Keratinocyte (primary cell): ENCODE data around the gene DBNDD2. TPM values are rescaled to one million over a fixed set of nuclear protein-coding genes. Genes with fewer than 3 reads are reported as not detected.

ENCODE experiments used
- DNase-seq: peaks from one replicate; pipeline ENCODE4 v3.0.0-alpha.2; 2011; ENCODE audit warnings: low read depth, missing footprints, low spot score
- FAIRE-seq: peaks from 2 replicates; lab custom pipeline; 2011; peaks lifted over from hg19 to GRCh38; lab: Jason Lieb, UNC
- H2AFZ ChIP-seq: 2 replicates; pipeline ENCODE4 v1.6.0; 2012; ENCODE audit warnings: low read length, control low read depth, inconsistent platforms; ENCODE audit not compliant: control insufficient read depth
- H3K27ac ChIP-seq: 2 replicates; pipeline ENCODE4 v1.5.1; 2011; ENCODE audit warnings: low read length; ENCODE audit not compliant: control insufficient read depth, insufficient read depth
- H3K27me3 ChIP-seq: 3 replicates; pipeline ENCODE4 v1.6.0; 2011; ENCODE audit warnings: low read length; ENCODE audit not compliant: control insufficient read depth, insufficient read depth; ENCODE audit errors: extremely low read depth
- H3K36me3 ChIP-seq, 2 experiments: 2 replicates in 1 of 2; 3 replicates in 1 of 2; pipeline ENCODE4 v1.5.1; 2011; ENCODE audit warnings: low read length in 2 of 2, mild to moderate bottlenecking in 1 of 2; ENCODE audit not compliant: control insufficient read depth in 2 of 2, insufficient read depth in 2 of 2; ENCODE audit errors: extremely low read depth in 1 of 2
- H3K4me1 ChIP-seq: 3 replicates; pipeline ENCODE4 v1.5.1; 2011; ENCODE audit warnings: low read length; ENCODE audit not compliant: control insufficient read depth, insufficient read depth; ENCODE audit errors: extremely low read depth
- H3K4me2 ChIP-seq: 3 replicates; pipeline ENCODE4 v1.6.0; 2011; ENCODE audit warnings: low read depth, low read length; ENCODE audit not compliant: control insufficient read depth, insufficient read depth; ENCODE audit errors: extremely low read depth
- H3K4me3 ChIP-seq, 3 experiments: fragments of 200-600 bp in 1 of 3; sonication (generic) in 1 of 3; 2 replicates in 2 of 3; 3 replicates in 1 of 3; pipeline ENCODE4 v1.5.1; 2011 to 2016; ENCODE audit warnings: low read length in 3 of 3, mild to moderate bottlenecking in 3 of 3, control low read depth in 2 of 3, inconsistent platforms in 1 of 3, low read depth in 1 of 3, mixed read lengths in 1 of 3, mixed run types in 1 of 3, moderate library complexity in 1 of 3; ENCODE audit not compliant: control insufficient read depth in 2 of 3, insufficient read depth in 2 of 3; ENCODE audit errors: extremely low read depth in 1 of 3
- H3K79me2 ChIP-seq: 2 replicates; pipeline ENCODE4 v1.6.0; 2012; ENCODE audit warnings: low read length; ENCODE audit not compliant: control insufficient read depth, insufficient read depth
- H3K9ac ChIP-seq: 3 replicates; pipeline ENCODE4 v1.6.0; 2011; ENCODE audit warnings: low read length; ENCODE audit not compliant: control insufficient read depth, insufficient read depth; ENCODE audit errors: extremely low read depth
- H3K9me1 ChIP-seq: 3 replicates; pipeline ENCODE4 v1.6.0; 2011; ENCODE audit warnings: low read length; ENCODE audit not compliant: control insufficient read depth, insufficient read depth; ENCODE audit errors: extremely low read depth
- H3K9me3 ChIP-seq: 2 replicates; pipeline ENCODE4 v1.5.1; 2012; ENCODE audit warnings: low read depth, low read length; ENCODE audit not compliant: control insufficient read depth
- H4K20me1 ChIP-seq: 3 replicates; pipeline ENCODE4 v1.6.0; 2011; ENCODE audit warnings: low read length; ENCODE audit not compliant: control insufficient read depth, insufficient read depth; ENCODE audit errors: extremely low read depth
- EZH2 ChIP-seq: IDR thresholded peaks from one replicate; pipeline ENCODE4 v1.6.1; 2012; ENCODE audit warnings: inconsistent platforms, mild to moderate bottlenecking, low read length, moderate library complexity
- dilution Hi-C: fragments of 300-500 bp; cut with MboI; formaldehyde crosslinking; loops from one replicate; pipeline ENCODE4 v1.7.0; 2020; ENCODE audit warnings: low sequenced_read_pairs; ENCODE audit not compliant: extremely low pct_ligation_motif_present
- polyA plus RNA-seq, 5 experiments: library from polyadenylated mRNA; depleted of rRNA in 3 of 5; stranded (reverse) in 3 of 5; stranded (forward) in 1 of 5; unstranded in 1 of 5; fragments of >200 nt; gene quantifications; 1 replicate in 1 of 5; 2 replicates in 3 of 5; 3 replicates in 1 of 5; pipeline versions ENCODE4 v1.2.1 to v1.2.3, GENCODE V29; 2011 to 2012; ENCODE audit warnings: missing spikeins in 2 of 5, low read depth in 1 of 5, low replicate concordance in 1 of 5
- TF ChIP-seq, protein P1 (sequence below), 3 experiments: IDR thresholded peaks in 1 of 3; conservative IDR thresholded peaks in 1 of 3; optimal IDR thresholded peaks in 1 of 3; 2 replicates in 2 of 3; 3 replicates in 1 of 3; pipeline versions ENCODE3 to v1.5.1; 2011; ENCODE audit warnings: low read length in 3 of 3, mild to moderate bottlenecking in 3 of 3, moderate library complexity in 2 of 3, control low read depth in 1 of 3, inconsistent platforms in 1 of 3; ENCODE audit not compliant: insufficient read depth in 2 of 3; ENCODE audit errors: extremely low read depth in 1 of 3

DBNDD2 gene
- polyA plus RNA-seq, 1 donor (not counting 4 experiments of a cell fraction or from before 2014, with no cell fraction given) = 37.4 TPM

GRCh38 chr20:45427236-45428149 is 19.4 kb downstream of the DBNDD2 start:
- H3K4me2 ChIP-seq = no peak overlapping the region
- no peak overlapping the region for H3K27ac ChIP-seq
- no peak overlapping the region for H3K4me3 ChIP-seq
- no peak for TF ChIP-seq EZH2
- TF ChIP-seq, protein P1, sequence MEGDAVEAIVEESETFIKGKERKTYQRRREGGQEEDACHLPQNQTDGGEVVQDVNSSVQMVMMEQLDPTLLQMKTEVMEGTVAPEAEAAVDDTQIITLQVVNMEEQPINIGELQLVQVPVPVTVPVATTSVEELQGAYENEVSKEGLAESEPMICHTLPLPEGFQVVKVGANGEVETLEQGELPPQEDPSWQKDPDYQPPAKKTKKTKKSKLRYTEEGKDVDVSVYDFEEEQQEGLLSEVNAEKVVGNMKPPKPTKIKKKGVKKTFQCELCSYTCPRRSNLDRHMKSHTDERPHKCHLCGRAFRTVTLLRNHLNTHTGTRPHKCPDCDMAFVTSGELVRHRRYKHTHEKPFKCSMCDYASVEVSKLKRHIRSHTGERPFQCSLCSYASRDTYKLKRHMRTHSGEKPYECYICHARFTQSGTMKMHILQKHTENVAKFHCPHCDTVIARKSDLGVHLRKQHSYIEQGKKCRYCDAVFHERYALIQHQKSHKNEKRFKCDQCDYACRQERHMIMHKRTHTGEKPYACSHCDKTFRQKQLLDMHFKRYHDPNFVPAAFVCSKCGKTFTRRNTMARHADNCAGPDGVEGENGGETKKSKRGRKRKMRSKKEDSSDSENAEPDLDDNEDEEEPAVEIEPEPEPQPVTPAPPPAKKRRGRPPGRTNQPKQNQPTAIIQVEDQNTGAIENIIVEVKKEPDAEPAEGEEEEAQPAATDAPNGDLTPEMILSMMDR (optimal IDR thresholded peaks at IDR 0.05 in 1 of 3, IDR thresholded peaks at IDR 0.05 in 1 of 3, conservative IDR thresholded peaks at IDR 0.05 in 1 of 3; ENCODE audit: extremely low read depth in 1 of 3, insufficient read depth in 2 of 3, low read length in 3 of 3) = no peak
- no peaks in the 10 kb centered on the region for H3K9me3 ChIP-seq
- no peaks in the 10 kb centered on the region for H4K20me1 ChIP-seq
- no peak for DNase-seq
- dilution Hi-C loops = no loop called here
- H3K4me1 ChIP-seq = no peaks in the 10 kb centered on the region
- H3K79me2 ChIP-seq = no peaks in the 10 kb centered on the region
- no peak overlapping the region for H3K9ac ChIP-seq
- no peaks in the 10 kb centered on the region for H3K27me3 ChIP-seq
- H3K36me3 ChIP-seq = peaks cover 6 to 16% of the 10 kb centered on the region in 2 experiments
- no peak for FAIRE-seq
- H3K9me1 ChIP-seq = no peaks in the 10 kb centered on the region
- no peak overlapping the region for H2AFZ ChIP-seq

GRCh38 chr20:45429618-45430017 is 21.5 kb downstream of the DBNDD2 start:
- no peaks in the 10 kb centered on the region for H3K27me3 ChIP-seq
- no peak overlapping the region for H3K9ac ChIP-seq
- no peak overlapping the region for H3K27ac ChIP-seq
- no peaks in the 10 kb centered on the region for H3K4me1 ChIP-seq
- no peaks in the 10 kb centered on the region for H3K79me2 ChIP-seq
- H3K36me3 ChIP-seq = peaks cover 2 to 6% of the 10 kb centered on the region in 2 experiments
- no peak overlapping the region for H2AFZ ChIP-seq
- H4K20me1 ChIP-seq = no peaks in the 10 kb centered on the region
- H3K9me3 ChIP-seq = no peaks in the 10 kb centered on the region
- DNase-seq = no peak
- no peaks in the 10 kb centered on the region for H3K9me1 ChIP-seq
- TF ChIP-seq, protein P1 (optimal IDR thresholded peaks at IDR 0.05 in 1 of 3, IDR thresholded peaks at IDR 0.05 in 1 of 3, conservative IDR thresholded peaks at IDR 0.05 in 1 of 3; ENCODE audit: extremely low read depth in 1 of 3, insufficient read depth in 2 of 3, low read length in 3 of 3) = no peak
- TF ChIP-seq EZH2 = no peak
- dilution Hi-C loops = no loop called here
- FAIRE-seq = no peak
- H3K4me3 ChIP-seq = no peak overlapping the region
- no peak overlapping the region for H3K4me2 ChIP-seq
